HG03064 (cell line): ENCODE data around the gene CSH1.
"Not testable (repeated sequence)": the region's sequence is repeated elsewhere in the genome, so short reads cannot be mapped to it uniquely, and the experiment has no call there.

Experiments used
- ATAC-seq: cut with Tn5 transposase; IDR thresholded peaks from one replicate; pipeline ENCODE4 v1.9.1; 2021; ENCODE audit warnings: low read depth; ENCODE audit not compliant: unreplicated experiment

The CSH1 gene

GRCh38 chr17:63871646-63872365, 24.6 kb downstream of the CSH1 start:
- ATAC-seq: not testable (repeated sequence)

DNA sequence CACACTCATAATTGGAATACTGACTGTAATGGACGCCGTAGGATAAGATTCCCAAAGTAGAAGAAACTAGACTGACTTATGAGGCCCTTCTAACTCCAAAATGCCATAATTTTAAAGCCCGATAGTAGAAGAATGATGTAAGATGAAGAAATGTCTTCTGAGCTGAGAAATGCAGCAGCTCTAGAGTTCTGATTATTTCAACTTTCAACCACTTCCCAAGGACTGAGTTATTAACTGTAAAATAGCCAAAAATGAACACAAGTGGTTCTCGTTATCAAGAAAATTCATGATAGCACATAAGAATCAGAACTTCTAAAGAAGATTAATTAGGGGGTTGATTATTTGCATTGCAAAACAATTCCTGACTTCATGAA, 26.1 kb downstream of the CSH1 start:
- ATAC-seq: not testable (repeated sequence)

DNA sequence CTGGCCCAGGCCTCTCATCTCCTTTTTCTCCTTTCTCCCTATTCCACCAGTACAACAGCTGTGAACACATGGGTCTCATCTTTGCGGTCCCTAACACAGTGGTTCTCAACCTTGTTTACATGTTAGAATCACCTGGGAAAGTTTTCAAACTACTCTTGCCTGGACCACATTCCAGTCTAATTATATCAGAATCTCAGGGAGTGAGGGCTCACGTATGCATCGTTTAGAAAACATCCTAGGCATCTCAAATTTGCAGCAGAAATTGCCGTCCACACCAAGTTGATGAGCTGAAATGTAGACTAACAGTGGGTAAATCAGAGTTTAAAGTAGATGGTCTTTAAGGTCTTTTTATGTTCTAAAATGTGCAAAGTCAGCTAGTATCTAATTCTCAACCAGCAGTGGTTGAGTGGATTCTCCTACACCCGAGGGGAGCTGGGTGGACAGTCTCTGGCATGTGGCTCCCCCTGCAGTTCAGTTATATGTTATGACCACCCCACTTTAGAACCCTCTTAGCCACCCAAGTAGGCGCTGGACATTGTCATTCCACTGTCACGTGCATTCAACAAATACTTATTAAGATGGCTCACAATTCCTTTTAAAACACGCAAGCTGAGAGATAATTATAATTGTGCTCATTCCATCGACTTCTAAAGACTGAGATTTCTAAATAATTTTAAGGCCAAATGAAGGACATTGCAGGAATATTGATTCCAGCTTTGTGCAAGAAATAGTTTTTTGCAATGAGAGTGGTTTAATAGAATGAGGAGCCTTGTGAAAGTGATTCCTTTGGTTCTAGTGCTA, 26.7 kb downstream of the CSH1 start:
- ATAC-seq: not testable (repeated sequence)

DNA sequence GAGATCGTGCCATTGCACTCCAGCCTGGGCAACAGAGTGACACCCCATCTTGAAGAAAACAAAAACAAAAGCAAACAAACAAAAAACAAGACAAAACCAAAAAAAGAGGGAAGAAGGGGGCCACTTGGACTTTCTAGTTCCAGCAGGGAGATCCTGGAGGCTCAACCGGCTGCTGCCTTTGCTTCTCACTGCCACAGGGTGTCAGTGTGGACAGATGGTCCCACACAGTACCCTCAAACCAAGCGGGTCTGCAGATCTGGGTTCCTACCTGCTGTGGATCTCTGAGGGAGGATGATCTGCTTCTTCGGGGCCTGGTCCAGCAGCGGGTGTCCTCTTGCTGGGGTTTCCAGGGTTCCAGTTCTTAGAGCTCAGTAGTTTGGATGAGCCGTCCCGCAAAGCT, 29.7 kb downstream of the CSH1 start:
- ATAC-seq: not testable (repeated sequence)

GRCh38 chr17:63859257-63859656, 37.1 kb downstream of the CSH1 start:
- no peak for ATAC-seq

DNA sequence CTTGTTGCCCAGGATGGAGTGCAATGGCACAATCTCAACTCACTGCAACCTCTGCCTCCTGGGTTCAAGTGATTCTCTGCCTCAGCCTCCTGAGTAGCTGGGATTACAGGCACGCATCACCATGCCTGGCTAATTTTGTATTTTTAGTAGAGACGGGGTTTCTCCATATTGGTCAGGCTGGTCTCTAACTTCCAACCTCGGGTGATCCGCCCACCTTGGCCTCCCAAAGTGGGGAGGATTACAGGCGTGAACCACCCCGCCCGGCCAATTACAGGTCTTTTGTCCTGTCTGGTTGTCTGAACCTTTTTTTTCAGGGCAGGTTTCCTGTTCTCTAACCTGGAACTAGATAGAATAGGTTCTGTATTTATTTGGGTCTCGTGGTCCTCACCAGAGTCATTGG, 39.9 kb downstream of the CSH1 start:
- not testable (repeated sequence) for ATAC-seq

DNA sequence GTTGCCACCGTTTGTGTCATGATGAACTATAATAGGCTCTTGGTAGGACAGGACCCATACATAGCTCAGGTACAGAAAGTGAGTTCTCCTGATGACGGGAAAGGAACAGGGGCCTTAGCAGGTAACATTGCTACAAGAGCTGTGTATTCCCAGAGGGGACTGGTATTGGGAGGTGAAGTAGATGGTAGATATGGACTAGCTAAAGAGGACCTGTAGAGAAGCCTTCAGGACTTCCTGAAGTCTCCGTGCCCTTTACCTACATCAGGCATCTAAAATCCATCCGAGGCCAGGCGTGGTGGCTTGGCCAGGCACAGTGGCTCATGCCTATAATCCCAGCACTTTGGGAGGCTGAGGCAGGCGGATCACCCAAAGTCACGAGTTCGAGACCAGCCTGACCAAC, 41.2 kb downstream of the CSH1 start:
- no peak for ATAC-seq

GRCh38 chr17:63854709-63855108, 41.7 kb downstream of the CSH1 start:
- no peak for ATAC-seq

- ATAC-seq: no peak
These were observed 43.1 kb downstream of the CSH1 start for GRCh38 chr17:63853260-63853659.

DNA sequence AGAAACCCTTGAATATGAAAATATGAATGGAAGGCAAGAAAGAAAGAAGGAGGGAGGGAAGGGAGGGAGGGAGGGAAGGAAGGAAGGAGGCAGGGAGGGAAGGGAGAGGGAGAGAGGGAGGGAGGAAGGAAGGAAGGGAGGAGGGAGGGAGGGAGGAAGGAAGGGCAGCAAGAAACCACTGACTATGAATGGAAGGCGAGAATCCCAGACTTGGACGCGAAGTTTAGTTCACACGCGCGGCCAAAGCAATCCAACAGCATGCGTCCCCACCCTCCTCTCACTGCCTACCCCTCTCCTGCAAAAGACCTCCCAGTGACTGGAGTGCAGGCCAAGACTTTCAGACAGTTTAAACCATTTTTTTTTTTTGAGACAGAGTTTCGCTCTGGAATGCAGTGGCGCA, 46.0 kb downstream of the CSH1 start:
- ATAC-seq: no peak

DNA sequence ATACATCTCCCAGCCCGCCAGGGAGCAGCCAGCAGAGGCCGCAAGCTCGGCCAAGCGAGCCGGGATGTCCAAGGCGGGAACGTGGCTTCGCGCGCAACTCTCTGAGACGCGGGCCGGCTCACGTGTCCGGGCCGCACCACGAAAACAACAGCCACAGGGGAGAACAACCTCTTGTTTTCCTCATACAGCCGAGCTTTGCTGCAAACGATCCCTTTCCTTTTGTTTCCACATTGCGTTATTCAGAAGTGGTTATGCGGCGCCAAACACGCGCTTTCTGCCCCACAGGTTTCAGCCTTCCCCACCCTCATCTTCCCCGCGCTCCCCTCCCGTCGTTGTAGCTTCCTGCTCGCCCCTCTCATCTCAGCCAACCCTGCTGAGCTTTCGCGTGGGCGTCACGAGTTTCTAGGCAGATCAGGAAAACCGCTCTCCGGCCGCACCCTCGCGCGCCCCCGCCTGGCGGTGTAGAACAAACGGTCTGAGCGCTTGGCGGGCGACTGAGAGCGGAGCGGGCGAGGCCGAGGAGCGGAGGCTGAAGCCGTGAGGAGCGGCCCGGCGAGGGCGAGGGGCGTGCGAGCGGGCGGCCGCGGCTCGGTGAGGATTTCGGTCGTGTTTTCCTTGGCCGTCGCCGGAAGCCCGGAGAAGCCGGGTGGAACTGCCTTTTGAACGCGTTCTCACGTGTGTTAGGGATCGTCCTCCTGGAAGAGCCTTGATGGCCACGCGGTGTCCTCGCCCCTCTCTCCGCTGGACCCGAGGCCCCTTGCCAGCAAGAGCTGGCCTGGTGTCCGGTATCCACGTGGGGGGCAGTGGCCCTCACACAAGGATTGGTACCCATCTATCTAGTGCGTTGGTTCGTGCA, 47.3 kb downstream of the CSH1 start:
- ATAC-seq: no peak

GRCh38 chr17:63847525-63848249, 48.7 kb downstream of the CSH1 start:
- ATAC-seq: no peak

- no peak for ATAC-seq
These were observed 50.9 kb downstream of the CSH1 start for GRCh38 chr17:63845509-63845908.
